Fibroblast of mammary gland (primary cell): ENCODE results near the gene HAO1.

Experiments
- DNase-seq: peaks from one replicate; pipeline ENCODE4 v3.0.0-alpha.2; 2010; ENCODE audit warnings: low read depth
- H3K4me3 ChIP-seq: 2 replicates; pipeline ENCODE4 v1.5.1; 2011; ENCODE audit warnings: low read depth, mild to moderate bottlenecking, low read length, moderate library complexity; ENCODE audit not compliant: control insufficient read depth
- CTCF ChIP-seq: conservative IDR thresholded peaks from 2 replicates; pipeline ENCODE4 v1.5.1; 2011; ENCODE audit warnings: low read depth, low read length, inconsistent platforms; ENCODE audit not compliant: control insufficient read depth, insufficient read depth

The HAO1 gene

GRCh38 chr20:7912551-7912950 lies 27.7 kb downstream of the HAO1 start:
- no peak for DNase-seq
- TF ChIP-seq CTCF = no peak
- H3K4me3 ChIP-seq = no peak overlapping the region

- no peak overlapping the region for H3K4me3 ChIP-seq
- DNase-seq = no peak
- no peak for TF ChIP-seq CTCF
These were observed 28.5 kb downstream of the HAO1 start for GRCh38 chr20:7911586-7912330.

GRCh38 chr20:7908905-7909304 lies 31.4 kb downstream of the HAO1 start:
- TF ChIP-seq CTCF = no peak
- no peak overlapping the region for H3K4me3 ChIP-seq
- no peak for DNase-seq

GRCh38 chr20:7903429-7903828 lies 36.8 kb downstream of the HAO1 start:
- no peak for TF ChIP-seq CTCF
- no peak overlapping the region for H3K4me3 ChIP-seq
- DNase-seq = no peak

GRCh38 chr20:7902879-7903278 lies 37.4 kb downstream of the HAO1 start:
- no peak for TF ChIP-seq CTCF
- no peak for DNase-seq
- no peak overlapping the region for H3K4me3 ChIP-seq

GRCh38 chr20:7897781-7898364 lies 42.4 kb downstream of the HAO1 start:
- no peak for TF ChIP-seq CTCF
- H3K4me3 ChIP-seq = no peak overlapping the region
- no peak for DNase-seq
